Calu3 (cell line): ENCODE results near the gene PNLIP. TPM values are rescaled to one million over a fixed set of nuclear protein-coding genes. Genes with fewer than 3 reads are reported as not detected.

Experiments used
- BruUV-seq: library from RNA; stranded (reverse); fragments of 400-500 nt; replicated peaks from 2 replicates; lab custom pipeline; 2021; lab: Mats Ljungman, UMichigan
- CTCF ChIA-PET: fragments of 300-600 bp; sonication (Branson Sonifier 250); formaldehyde crosslinking; loops from one replicate; lab custom pipeline; 2022; ENCODE audit warnings: antibody characterized with exemption; lab: Charles Lee
- DNase-seq: peaks from one replicate; pipeline ENCODE4 v3.0.0; 2022
- H3K27ac Mint-ChIP-seq: one replicate; pipeline ENCODE4 v1.8.0; 2022; ENCODE audit warnings: mixed read lengths; ENCODE audit not compliant: unreplicated experiment
- H3K27me3 Mint-ChIP-seq: one replicate; pipeline ENCODE4 v1.8.0; 2022; ENCODE audit warnings: mixed read lengths; ENCODE audit not compliant: unreplicated experiment
- H3K36me3 Mint-ChIP-seq: one replicate; pipeline ENCODE4 v1.8.0; 2022; ENCODE audit warnings: mild to moderate bottlenecking, moderate library complexity, mixed read lengths; ENCODE audit not compliant: insufficient read depth, unreplicated experiment
- H3K4me1 Mint-ChIP-seq: one replicate; pipeline ENCODE4 v1.8.0; 2022; ENCODE audit warnings: mild to moderate bottlenecking, low read depth, mixed read lengths; ENCODE audit not compliant: unreplicated experiment
- H3K4me3 Mint-ChIP-seq: one replicate; pipeline ENCODE4 v1.8.0; 2022; ENCODE audit warnings: mild to moderate bottlenecking, low read depth, moderate library complexity, mixed read lengths; ENCODE audit not compliant: unreplicated experiment
- H3K9me3 Mint-ChIP-seq: one replicate; pipeline ENCODE4 v1.8.0; 2022; ENCODE audit warnings: low read depth, mixed read lengths; ENCODE audit not compliant: unreplicated experiment
- intact Hi-C: fragments of 100-400 bp; cut with micrococcal nuclease; formaldehyde crosslinking; loops from one replicate; pipeline ENCODE4 v1.10.0; 2022; ENCODE audit not compliant: unreplicated experiment
- total RNA-seq: library from RNA; stranded (reverse); gene quantifications from 2 replicates; pipeline ENCODE4 v1.2.3, GENCODE V29; 2022
- TF ChIP-seq, protein P1 (sequence below): fragments of 200-600 bp; IDR thresholded peaks from one replicate; pipeline ENCODE4 v1.8.0; 2022; ENCODE audit warnings: antibody characterized with exemption; ENCODE audit not compliant: unreplicated experiment

Gene PNLIP
- total RNA-seq, 1 experiment from 2014 or later: not detected

DNA sequence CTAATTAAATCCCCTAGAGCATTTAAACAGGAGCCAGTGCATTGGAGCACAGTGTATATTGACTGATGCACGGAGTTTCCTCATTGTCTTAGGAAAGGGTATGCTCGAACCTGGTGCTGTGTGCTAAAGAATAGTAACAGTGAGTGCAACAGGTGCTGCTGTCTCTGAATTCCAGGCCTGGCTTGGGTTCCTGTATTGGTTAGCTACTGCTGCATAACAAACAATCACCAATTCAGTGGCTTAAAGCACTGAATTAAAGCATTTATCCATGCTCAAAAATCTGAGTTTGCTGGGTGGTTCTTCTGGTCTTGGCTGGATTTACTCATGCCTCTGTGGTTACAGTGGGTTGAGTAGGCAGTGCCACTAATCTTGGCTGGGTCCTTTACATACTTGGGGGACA is 43.3 kb downstream of the PNLIP start:
- TF ChIP-seq, protein P1, sequence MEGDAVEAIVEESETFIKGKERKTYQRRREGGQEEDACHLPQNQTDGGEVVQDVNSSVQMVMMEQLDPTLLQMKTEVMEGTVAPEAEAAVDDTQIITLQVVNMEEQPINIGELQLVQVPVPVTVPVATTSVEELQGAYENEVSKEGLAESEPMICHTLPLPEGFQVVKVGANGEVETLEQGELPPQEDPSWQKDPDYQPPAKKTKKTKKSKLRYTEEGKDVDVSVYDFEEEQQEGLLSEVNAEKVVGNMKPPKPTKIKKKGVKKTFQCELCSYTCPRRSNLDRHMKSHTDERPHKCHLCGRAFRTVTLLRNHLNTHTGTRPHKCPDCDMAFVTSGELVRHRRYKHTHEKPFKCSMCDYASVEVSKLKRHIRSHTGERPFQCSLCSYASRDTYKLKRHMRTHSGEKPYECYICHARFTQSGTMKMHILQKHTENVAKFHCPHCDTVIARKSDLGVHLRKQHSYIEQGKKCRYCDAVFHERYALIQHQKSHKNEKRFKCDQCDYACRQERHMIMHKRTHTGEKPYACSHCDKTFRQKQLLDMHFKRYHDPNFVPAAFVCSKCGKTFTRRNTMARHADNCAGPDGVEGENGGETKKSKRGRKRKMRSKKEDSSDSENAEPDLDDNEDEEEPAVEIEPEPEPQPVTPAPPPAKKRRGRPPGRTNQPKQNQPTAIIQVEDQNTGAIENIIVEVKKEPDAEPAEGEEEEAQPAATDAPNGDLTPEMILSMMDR: no peak
- CTCF ChIA-PET: no interaction called here
- no peak overlapping the region for H3K4me3 Mint-ChIP-seq
- no peak for DNase-seq
- H3K9me3 Mint-ChIP-seq: peaks cover 4% of the 10 kb centered on the region
- no peaks in the 10 kb centered on the region for H3K36me3 Mint-ChIP-seq
- H3K4me1 Mint-ChIP-seq: no peaks in the 10 kb centered on the region
- no TSS peak for BruUV-seq
- H3K27me3 Mint-ChIP-seq: no peaks in the 10 kb centered on the region
- no peak overlapping the region for H3K27ac Mint-ChIP-seq
- intact Hi-C loops: no loop called here

DNA sequence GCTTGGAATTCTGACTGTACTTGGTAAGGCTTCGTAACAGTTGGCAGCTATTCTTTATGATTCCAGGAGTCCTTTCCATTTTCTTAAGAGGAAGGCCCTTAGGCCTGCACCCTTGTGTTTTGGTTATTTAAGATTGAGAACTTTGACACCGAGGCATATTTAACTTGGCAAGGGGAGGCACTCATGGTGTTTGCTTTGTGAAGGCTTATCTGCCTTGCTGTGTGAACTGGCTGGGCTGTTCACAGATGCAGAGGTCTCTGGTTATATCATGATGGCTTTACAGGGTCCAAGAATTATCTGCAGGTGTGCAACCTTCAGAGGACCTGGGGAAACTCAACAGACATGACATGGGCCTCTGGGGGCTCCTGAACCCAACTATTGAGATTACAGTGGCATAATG is 44.2 kb downstream of the PNLIP start:
- no peaks in the 10 kb centered on the region for H3K27me3 Mint-ChIP-seq
- H3K9me3 Mint-ChIP-seq: peaks cover 4% of the 10 kb centered on the region
- no peak for DNase-seq
- H3K27ac Mint-ChIP-seq: no peak overlapping the region
- intact Hi-C loops: no loop called here
- no peaks in the 10 kb centered on the region for H3K36me3 Mint-ChIP-seq
- no peak overlapping the region for H3K4me3 Mint-ChIP-seq
- no TSS peak for BruUV-seq
- H3K4me1 Mint-ChIP-seq: no peaks in the 10 kb centered on the region
- TF ChIP-seq, protein P1: no peak
- CTCF ChIA-PET: no interaction called here

DNA sequence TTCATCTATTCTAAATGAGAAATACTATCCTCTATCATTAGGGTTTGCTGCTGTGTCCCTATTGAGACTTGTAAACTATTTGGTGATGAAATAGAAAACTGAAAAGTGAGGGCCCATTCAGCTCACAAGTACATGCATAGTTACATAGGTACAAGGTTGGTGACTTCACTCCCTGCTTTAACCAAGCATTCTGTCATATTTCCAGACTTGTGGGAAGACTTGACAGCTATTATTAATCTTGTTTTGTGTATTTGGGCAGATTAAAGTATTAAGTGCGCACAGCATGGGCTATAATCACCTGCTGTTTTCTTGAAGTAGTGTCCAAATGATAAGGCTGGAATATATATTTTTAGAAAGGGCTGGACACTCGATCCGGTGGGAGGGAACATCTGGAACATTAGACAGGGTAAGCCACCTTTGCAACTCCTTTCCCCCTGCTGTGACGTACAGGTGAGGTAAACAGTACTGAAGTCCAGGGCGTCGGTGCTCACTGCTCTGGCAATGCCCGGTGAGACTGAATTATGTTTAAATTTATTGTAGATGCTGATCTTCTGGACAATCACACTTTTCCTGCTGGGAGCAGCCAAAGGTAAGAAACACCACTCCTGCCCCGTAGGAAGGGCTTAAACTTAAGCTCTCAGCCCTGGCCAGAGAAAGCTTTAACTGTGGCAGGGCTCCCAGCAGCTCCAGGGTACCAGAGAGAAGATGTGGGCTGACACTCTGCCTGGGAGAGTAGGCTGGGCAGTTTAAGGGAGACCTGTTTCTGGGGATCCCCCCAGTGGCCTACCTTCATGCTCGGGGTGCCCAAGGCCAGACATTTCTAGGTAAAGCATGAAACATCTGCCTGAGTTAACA is 45.1 kb downstream of the PNLIP start, which contains the start of gene PNLIPRP1:
PNLIPRP1 (plus strand) TSS at position 370 of the 855 bp plus-strand sequence; CDS start at position 541, 171 bp downstream.
- intact Hi-C loops: no loop called here
- Mint-ChIP-seq H3K36me3 (no peaks in the 10 kb centered on the region), H3K4me3 (no peak within 1 kb of the TSS), H3K27ac (no peak within 1 kb of the TSS), H3K9me3 (peaks cover 3% of the 10 kb centered on the region), H3K27me3 (no peaks in the 10 kb centered on the region), H3K4me1 (no peaks in the 10 kb centered on the region)
- no peak for DNase-seq
- no TSS peak for BruUV-seq
- CTCF ChIA-PET: no interaction called here
- TF ChIP-seq, protein P1: no peak

DNA sequence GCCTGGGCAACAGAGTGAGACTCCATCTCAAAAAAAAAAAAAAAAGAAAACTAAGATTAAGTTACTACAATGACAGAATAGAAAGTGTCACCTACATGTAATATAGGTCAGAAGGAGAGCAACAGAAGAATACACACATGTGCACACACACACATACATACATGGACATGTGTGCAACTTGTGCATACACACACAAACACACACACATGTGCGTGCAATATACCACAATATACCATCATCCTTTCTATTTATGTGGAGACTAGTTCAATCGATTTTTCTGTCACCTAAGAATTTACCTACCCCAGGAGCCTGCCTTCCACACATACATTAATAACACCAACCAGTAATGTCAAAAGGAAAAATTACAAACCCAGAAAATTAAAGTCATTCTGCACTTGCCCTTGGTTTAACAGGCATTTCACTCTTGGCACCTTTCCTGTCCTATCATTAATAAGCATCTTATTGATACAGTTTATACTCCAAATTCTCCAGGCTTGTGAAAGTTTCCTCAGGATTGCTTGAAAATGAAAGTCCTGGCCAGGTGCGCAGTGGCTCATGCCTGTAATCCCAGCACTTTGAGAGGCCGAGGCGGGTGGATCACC is 47.5 kb downstream of the PNLIP start:
- Mint-ChIP-seq H3K36me3 (no peaks in the 10 kb centered on the region), H3K4me1 (no peaks in the 10 kb centered on the region), H3K27ac (no peak overlapping the region), H3K4me3 (no peak overlapping the region), H3K9me3 (no peaks in the 10 kb centered on the region), H3K27me3 (no peaks in the 10 kb centered on the region)
- intact Hi-C loops: no loop called here
- DNase-seq: no peak
- CTCF ChIA-PET: no interaction called here
- TF ChIP-seq, protein P1: no peak
- no TSS peak for BruUV-seq
